ENCODE data around the gene CENPM.

CENPM gene

GRCh38 chr22:41916745-41917358 lies 30.1 kb downstream of the CENPM start:
- no peak for DNase-seq (ENCODE audit: extremely low read depth, insufficient read length)
- Histone ChIP-seq H3K36me3 (ENCODE audit: control insufficient read depth, insufficient read depth, low read length) (no peaks in the 10 kb centered on the region), H3K4me3 (replicated peaks; ENCODE audit: low read depth, low read length) (no peak overlapping the region), H3K27me3 (replicated peaks; ENCODE audit: control insufficient read depth, insufficient read depth, low read length) (peaks cover 2% of the 10 kb centered on the region; the same call in 1 of the 2 replicates)
- TF ChIP-seq CTCF (IDR thresholded peaks at IDR 0.05; ENCODE audit: insufficient read depth, low read length, poor library complexity, severe bottlenecking) = no peak

GRCh38 chr22:41915786-41916493 lies 31.0 kb downstream of the CENPM start:
- DNase-seq (ENCODE audit: extremely low read depth, insufficient read length) = peak; percentile 20
- peaks cover 2% of the 10 kb centered on the region; the same call in 1 of the 2 replicates for H3K27me3 ChIP-seq (replicated peaks; ENCODE audit: control insufficient read depth, insufficient read depth, low read length)
- TF ChIP-seq CTCF (IDR thresholded peaks at IDR 0.05; ENCODE audit: insufficient read depth, low read length, poor library complexity, severe bottlenecking) = no peak
- no peak overlapping the region for H3K4me3 ChIP-seq (replicated peaks; ENCODE audit: low read depth, low read length)
- H3K36me3 ChIP-seq (ENCODE audit: control insufficient read depth, insufficient read depth, low read length) = no peaks in the 10 kb centered on the region

- DNase-seq (ENCODE audit: extremely low read depth, insufficient read length) = peak; percentile 80
- H3K27me3 ChIP-seq (replicated peaks; ENCODE audit: control insufficient read depth, insufficient read depth, low read length) = peaks cover 2% of the 10 kb centered on the region; the same call in 1 of the 2 replicates
- peak within 1 kb of the TSS; percentile 52 for H3K4me3 ChIP-seq (replicated peaks; ENCODE audit: low read depth, low read length)
- TF ChIP-seq CTCF (IDR thresholded peaks at IDR 0.05; ENCODE audit: insufficient read depth, low read length, poor library complexity, severe bottlenecking) = no peak
- H3K36me3 ChIP-seq (ENCODE audit: control insufficient read depth, insufficient read depth, low read length) = no peaks in the 10 kb centered on the region
Observed at GRCh38 chr22:41915035-41915785, 31.7 kb downstream of the CENPM start, which contains the start of gene SHISA8. Gene SHISA8, minus strand, starts transcription at chr22:41915074. Its CDS starts 407 bp downstream, at chr22:41914667.

- peaks cover 2% of the 10 kb centered on the region; the same call in 1 of the 2 replicates for H3K27me3 ChIP-seq (replicated peaks; ENCODE audit: control insufficient read depth, insufficient read depth, low read length)
- H3K4me3 ChIP-seq (replicated peaks; ENCODE audit: low read depth, low read length) = peak overlapping the region; percentile 52
- DNase-seq (ENCODE audit: extremely low read depth, insufficient read length) = no peak
- TF ChIP-seq CTCF (IDR thresholded peaks at IDR 0.05; ENCODE audit: insufficient read depth, low read length, poor library complexity, severe bottlenecking) = no peak
- H3K36me3 ChIP-seq (ENCODE audit: control insufficient read depth, insufficient read depth, low read length) = no peaks in the 10 kb centered on the region
Observed at GRCh38 chr22:41914611-41915034, 32.3 kb downstream of the CENPM start.

GRCh38 chr22:41913842-41914534 lies 33.0 kb downstream of the CENPM start:
- peak overlapping the region; percentile 28 for H3K4me3 ChIP-seq (replicated peaks; ENCODE audit: low read depth, low read length)
- H3K27me3 ChIP-seq (replicated peaks; ENCODE audit: control insufficient read depth, insufficient read depth, low read length) = peaks cover 2% of the 10 kb centered on the region; the same call in 1 of the 2 replicates
- no peak for TF ChIP-seq CTCF (IDR thresholded peaks at IDR 0.05; ENCODE audit: insufficient read depth, low read length, poor library complexity, severe bottlenecking)
- DNase-seq (ENCODE audit: extremely low read depth, insufficient read length) = peak; percentile 38
- no peaks in the 10 kb centered on the region for H3K36me3 ChIP-seq (ENCODE audit: control insufficient read depth, insufficient read depth, low read length)

All from GM06990 (cell line).